HepG2 (cell line): ENCODE results near the gene E2F3. TPM values are rescaled to one million over a fixed set of nuclear protein-coding genes. Genes with fewer than 3 reads are reported as not detected.

ENCODE experiments used
- ATAC-seq: fragments of 200-7000 bp; cut with Tn5 transposase; 3 replicates; pipeline ENCODE4 v1.9.1; 2020; ENCODE audit warnings: mild to moderate bottlenecking, moderate library complexity
- BruUV-seq: library from RNA; stranded (reverse); fragments of 400-500 nt; replicated peaks from 2 replicates; lab custom pipeline; 2021; lab: Mats Ljungman, UMichigan
- CTCF ChIA-PET: fragments of 300-600 bp; formaldehyde crosslinking; extraction: SDS; loops from one replicate; lab custom pipeline; 2021; ENCODE audit warnings: low total read pairs, inconsistent platforms, low intra/inter-chr PET ratio; lab: Yijun Ruan, JAX
- POLR2A ChIA-PET: fragments of 350-600 bp; sonication (Branson Sonifier 250); formaldehyde crosslinking; loops from one replicate; lab custom pipeline; 2020; ENCODE audit warnings: antibody characterized with exemption, inconsistent platforms; lab: Yijun Ruan, JAX
- DNase-seq: peaks from one replicate; pipeline ENCODE4 v3.0.0-alpha.2; 2015; ENCODE audit warnings: low spot score
- FAIRE-seq: peaks from 3 replicates; lab custom pipeline; 2011; peaks lifted over from hg19 to GRCh38; lab: Jason Lieb, UNC
- H2AFZ ChIP-seq: one replicate; pipeline ENCODE4 v1.6.1; 2011; ENCODE audit warnings: low read length, inconsistent platforms
- H3K27ac ChIP-seq: fragments of 300-600 bp; 3 replicates; pipeline ENCODE4 v1.8.0; 2011; ENCODE audit warnings: mixed run types, mild to moderate bottlenecking, mixed read lengths, low read length, inconsistent platforms; ENCODE audit not compliant: insufficient read depth; ENCODE audit errors: extremely low read length
- H3K27me3 ChIP-seq, 2 experiments: fragments of 200-600 bp in 1 of 2; 2 replicates in 1 of 2; 3 replicates in 1 of 2; pipeline versions ENCODE4 v1.6.0 to v1.8.0; 2011; ENCODE audit warnings: low read length in 2 of 2, mild to moderate bottlenecking in 2 of 2, moderate library complexity in 2 of 2, inconsistent platforms in 1 of 2; ENCODE audit not compliant: insufficient read depth in 2 of 2, control insufficient read depth in 1 of 2
- H3K36me3 ChIP-seq, 2 experiments: fragments of 200-600 bp in 1 of 2; replicated peaks in 1 of 2; 2 replicates in 1 of 2; 3 replicates in 1 of 2; pipeline versions ENCODE4 v1.5.1 to v1.8.0; 2011; ENCODE audit warnings: low read length in 2 of 2, inconsistent platforms in 1 of 2; ENCODE audit not compliant: insufficient read depth in 2 of 2, control insufficient read depth in 1 of 2
- H3K4me1 ChIP-seq: 2 replicates; pipeline ENCODE4 v1.5.1; 2012; ENCODE audit warnings: low read length, inconsistent platforms; ENCODE audit not compliant: insufficient read depth
- H3K4me2 ChIP-seq: 2 replicates; pipeline ENCODE4 v1.6.0; 2011; ENCODE audit warnings: low read depth, low read length, inconsistent platforms
- H3K4me3 ChIP-seq, 3 experiments: fragments of 200-600 bp in 1 of 3; sonication (generic), shearing (Covaris generic) in 1 of 3; replicated peaks in 1 of 3; 2 replicates each; pipeline ENCODE4 v1.5.1; 2011 to 2016; ENCODE audit warnings: low read length in 3 of 3, inconsistent platforms in 2 of 3, low read depth in 2 of 3, mild to moderate bottlenecking in 2 of 3, control low read depth in 1 of 3, mixed read lengths in 1 of 3; ENCODE audit not compliant: insufficient read depth in 1 of 3
- H3K79me2 ChIP-seq: one replicate; pipeline ENCODE4 v1.6.1; 2011; ENCODE audit warnings: low read length, inconsistent platforms; ENCODE audit not compliant: insufficient read depth
- H3K9ac ChIP-seq: 2 replicates; pipeline ENCODE4 v1.6.0; 2011; ENCODE audit warnings: mild to moderate bottlenecking, low read depth, low read length, inconsistent platforms; ENCODE audit not compliant: insufficient read depth
- H3K9me3 ChIP-seq: 2 replicates; pipeline ENCODE4 v1.5.1; 2012; ENCODE audit warnings: mild to moderate bottlenecking, low read length
- H4K20me1 ChIP-seq: 2 replicates; pipeline ENCODE4 v1.6.0; 2011; ENCODE audit warnings: inconsistent platforms, mild to moderate bottlenecking, low read length, moderate library complexity; ENCODE audit not compliant: insufficient read depth
- ARNT2 ChIP-seq: sonication (generic); formaldehyde crosslinking; IDR thresholded peaks from 2 replicates; pipeline ENCODE4 v1.8.0; 2022; ENCODE audit warnings: mild to moderate bottlenecking, low read depth, missing genetic modification reagents, moderate library complexity
- BCL3 ChIP-seq: sonication (generic); formaldehyde crosslinking; IDR thresholded peaks from 2 replicates; pipeline ENCODE4 v1.5.1; 2020; ENCODE audit warnings: mild to moderate bottlenecking, missing genetic modification reagents, moderate library complexity
- CEBPB ChIP-seq: IDR thresholded peaks from 2 replicates; pipeline ENCODE4 v1.6.1; 2011; ENCODE audit warnings: low read depth, low read length, improper control_type of control experiment, borderline replicate concordance
- CREM ChIP-seq, 2 experiments: sonication (generic) in 1 of 2; formaldehyde crosslinking in 1 of 2; IDR thresholded peaks; 2 replicates each; pipeline versions ENCODE4 v1.4.0 to v1.6.1; 2016 to 2020; ENCODE audit warnings: antibody characterized with exemption in 1 of 2, mild to moderate bottlenecking in 1 of 2, missing genetic modification reagents in 1 of 2
- HNF4G ChIP-seq, 2 experiments: sonication (generic) in 1 of 2; formaldehyde crosslinking in 1 of 2; IDR thresholded peaks; 2 replicates each; pipeline versions ENCODE4 v1.4.0 to v1.6.1; 2011 to 2020; ENCODE audit warnings: borderline replicate concordance in 2 of 2, low read depth in 2 of 2, mild to moderate bottlenecking in 2 of 2, low read length in 1 of 2, missing genetic modification reagents in 1 of 2, moderate library complexity in 1 of 2
- HOXA3 ChIP-seq: sonication (generic); formaldehyde crosslinking; IDR thresholded peaks from 2 replicates; pipeline ENCODE4 v1.5.0; 2020; ENCODE audit warnings: missing genetic modification reagents
- MTF1 ChIP-seq: sonication (generic); formaldehyde crosslinking; IDR thresholded peaks from 2 replicates; pipeline ENCODE4 v1.5.0; 2020; ENCODE audit warnings: missing genetic modification reagents
- NR2C2 ChIP-seq: sonication (generic); formaldehyde crosslinking; IDR thresholded peaks from 2 replicates; pipeline ENCODE4 v1.4.0; 2020; ENCODE audit warnings: missing genetic modification reagents, mild to moderate bottlenecking, moderate library complexity, borderline replicate concordance
- REL ChIP-seq: sonication (generic); formaldehyde crosslinking; conservative IDR thresholded peaks from 2 replicates; pipeline ENCODE4 v1.8.0; 2022; ENCODE audit warnings: mild to moderate bottlenecking, missing genetic modification reagents, moderate library complexity
- RNF2 ChIP-seq: fragments of 450-650 bp; conservative IDR thresholded peaks from 2 replicates; pipeline ENCODE4 v1.6.1; 2016; ENCODE audit warnings: low read depth
- SIX1 ChIP-seq: sonication (generic); formaldehyde crosslinking; IDR thresholded peaks from 2 replicates; pipeline ENCODE4 v1.4.0; 2020; ENCODE audit warnings: missing genetic modification reagents, borderline replicate concordance
- SOX13 ChIP-seq, 3 experiments: fragments of 450-650 bp in 1 of 3; sonication (generic) in 1 of 3; formaldehyde crosslinking in 1 of 3; IDR thresholded peaks in 2 of 3; conservative IDR thresholded peaks in 1 of 3; 2 replicates each; pipeline versions ENCODE4 v1.5.0 to v1.6.1; 2016 to 2020; ENCODE audit warnings: antibody characterized with exemption in 1 of 3, mild to moderate bottlenecking in 1 of 3, missing compliant biosample characterization in 1 of 3, missing genetic modification reagents in 1 of 3, moderate library complexity in 1 of 3
- ZNF556 ChIP-seq: sonication (generic); formaldehyde crosslinking; IDR thresholded peaks from 2 replicates; pipeline ENCODE4 v1.4.0; 2020; ENCODE audit warnings: mild to moderate bottlenecking, missing genetic modification reagents, borderline replicate concordance
- ZNF83 ChIP-seq: sonication (generic); formaldehyde crosslinking; IDR thresholded peaks from 2 replicates; pipeline ENCODE4 v1.4.0; 2020; ENCODE audit warnings: missing genetic modification reagents, mild to moderate bottlenecking, borderline replicate concordance
- WGBS: methylation state at CpG from one replicate; pipeline ENCODE4 v1.1.6; 2017; ENCODE audit warnings: low lambda C conversion rate; 5-methylcytosine and 5-hydroxymethylcytosine counted together
- in situ Hi-C: cut with HindIII; loops from 2 replicates; pipeline ENCODE4 v1.10.0; 2017; ENCODE audit warnings: low pct_unique_long_range_greater_than_20kb; ENCODE audit not compliant: extremely low pct_ligation_motif_present
- intact Hi-C: fragments of 100-400 bp; cut with micrococcal nuclease; formaldehyde crosslinking; loops from one replicate; pipeline ENCODE4 v1.10.0; 2022; ENCODE audit not compliant: unreplicated experiment
- polyA plus RNA-seq, 8 experiments: library from polyadenylated mRNA; depleted of rRNA in 3 of 8; stranded (reverse) in 7 of 8; unstranded in 1 of 8; fragments of >200 nt; fragmentation: Illumina TruSeq in 4 of 8; extraction: Trizol in 4 of 8; gene quantifications; 2 replicates each; pipeline versions ENCODE4 v1.2.1 to v1.2.3, GENCODE V29; 2011 to 2016; ENCODE audit warnings: low read depth in 4 of 8, missing spikeins in 1 of 8, mixed read lengths in 1 of 8; ENCODE audit not compliant: insufficient read depth in 1 of 8
- total RNA-seq, 5 experiments: library from RNA; depleted of rRNA; stranded (reverse); fragments of >200 nt; fragmentation: Illumina TruSeq; extraction: Trizol; gene quantifications; 2 replicates each; pipeline ENCODE4 v1.2.3, GENCODE V29; 2016; ENCODE audit warnings: low read depth in 1 of 5
- TF ChIP-seq, protein P1 (sequence below): sonication (generic); formaldehyde crosslinking; IDR thresholded peaks from 2 replicates; pipeline ENCODE4 v1.5.0; 2020; ENCODE audit warnings: mild to moderate bottlenecking, missing genetic modification reagents
- TF ChIP-seq, protein P2 (sequence below): sonication (generic); formaldehyde crosslinking; IDR thresholded peaks from 2 replicates; pipeline ENCODE4 v1.8.0; 2023; ENCODE audit warnings: mild to moderate bottlenecking, missing genetic modification reagents
- TF ChIP-seq, protein P3 (sequence below): IDR thresholded peaks from 2 replicates; pipeline ENCODE4 v1.6.1; 2016; ENCODE audit warnings: missing biosample characterization, missing genetic modification reagents, low read depth

The E2F3 gene
- total and polyA plus RNA-seq, 2 of the 13 experiments (the other 11 are each of a cell fraction or from before 2014, with no cell fraction given) = 8.5 to 12.7 TPM

- 30% methylated on average over 6 of the region's 6 CpGs for WGBS
- Histone ChIP-seq H3K79me2 (peaks cover 82% of the 10 kb centered on the region), H3K9ac (0 out of 2 replicates have a peak overlapping the region, but pooled peaks have one; percentile 22), H3K36me3 (peaks cover 3 to 18% of the 10 kb centered on the region in 2 experiments; a peak in 4 of 5 replicates), H3K27ac (peak overlapping the region; percentile 49), H3K27me3 (no peaks in the 10 kb centered on the region), H4K20me1 (peaks cover 5% of the 10 kb centered on the region), H3K4me1 (peaks cover 40% of the 10 kb centered on the region), H3K9me3 (no peaks in the 10 kb centered on the region), H2AFZ (no peak overlapping the region), H3K4me2 (peak overlapping the region; percentile 38), H3K4me3 (no peak overlapping the region)
- intact Hi-C loops = loop anchor here (1.0 kb wide), 1 partner anchor 24 kb away; no protein-coding TSS in a partner anchor
- ChIA-PET POLR2A (no interaction called here), CTCF (no interaction called here)
- in situ Hi-C loops = no loop called here
- BruUV-seq = no TSS peak
- ATAC-seq = peak; percentile 93
- peak; percentile 48 for FAIRE-seq
- peak; percentile 32 for DNase-seq
- no peak for TF ChIP-seq REL (CRISPR knock-in tag)
- TF ChIP-seq, protein P1, sequence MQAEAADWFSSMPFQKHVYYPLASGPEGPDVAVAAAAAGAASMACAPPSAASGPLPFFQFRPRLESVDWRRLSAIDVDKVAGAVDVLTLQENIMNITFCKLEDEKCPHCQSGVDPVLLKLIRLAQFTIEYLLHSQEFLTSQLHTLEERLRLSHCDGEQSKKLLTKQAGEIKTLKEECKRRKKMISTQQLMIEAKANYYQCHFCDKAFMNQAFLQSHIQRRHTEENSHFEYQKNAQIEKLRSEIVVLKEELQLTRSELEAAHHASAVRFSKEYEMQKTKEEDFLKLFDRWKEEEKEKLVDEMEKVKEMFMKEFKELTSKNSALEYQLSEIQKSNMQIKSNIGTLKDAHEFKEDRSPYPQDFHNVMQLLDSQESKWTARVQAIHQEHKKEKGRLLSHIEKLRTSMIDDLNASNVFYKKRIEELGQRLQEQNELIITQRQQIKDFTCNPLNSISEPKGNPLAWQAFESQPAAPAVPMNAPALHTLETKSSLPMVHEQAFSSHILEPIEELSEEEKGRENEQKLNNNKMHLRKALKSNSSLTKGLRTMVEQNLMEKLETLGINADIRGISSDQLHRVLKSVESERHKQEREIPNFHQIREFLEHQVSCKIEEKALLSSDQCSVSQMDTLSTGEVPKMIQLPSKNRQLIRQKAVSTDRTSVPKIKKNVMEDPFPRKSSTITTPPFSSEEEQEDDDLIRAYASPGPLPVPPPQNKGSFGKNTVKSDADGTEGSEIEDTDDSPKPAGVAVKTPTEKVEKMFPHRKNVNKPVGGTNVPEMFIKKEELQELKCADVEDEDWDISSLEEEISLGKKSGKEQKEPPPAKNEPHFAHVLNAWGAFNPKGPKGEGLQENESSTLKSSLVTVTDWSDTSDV (CRISPR knock-in tag) = no peak
- TF ChIP-seq, protein P2, sequence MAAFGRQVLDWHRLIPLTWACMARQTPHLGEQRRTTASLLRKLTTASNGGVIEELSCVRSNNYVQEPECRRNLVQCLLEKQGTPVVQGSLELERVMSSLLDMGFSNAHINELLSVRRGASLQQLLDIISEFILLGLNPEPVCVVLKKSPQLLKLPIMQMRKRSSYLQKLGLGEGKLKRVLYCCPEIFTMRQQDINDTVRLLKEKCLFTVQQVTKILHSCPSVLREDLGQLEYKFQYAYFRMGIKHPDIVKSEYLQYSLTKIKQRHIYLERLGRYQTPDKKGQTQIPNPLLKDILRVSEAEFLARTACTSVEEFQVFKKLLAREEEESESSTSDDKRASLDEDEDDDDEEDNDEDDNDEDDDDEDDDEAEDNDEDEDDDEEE (CRISPR knock-in tag) = no peak
- no peak for TF ChIP-seq CREM (IDR thresholded peaks at IDR 0.05)
- TF ChIP-seq CREM (CRISPR knock-in tag; IDR thresholded peaks at IDR 0.05) = no peak
- TF ChIP-seq HOXA3 (CRISPR knock-in tag) = no peak
- TF ChIP-seq BCL3 (CRISPR knock-in tag) = no peak
- TF ChIP-seq SIX1 = no peak
- TF ChIP-seq ARNT2 (CRISPR knock-in tag) = no peak
- TF ChIP-seq ZNF83 = no peak
- TF ChIP-seq ZNF556 (CRISPR knock-in tag) = no peak
- TF ChIP-seq NR2C2 (CRISPR knock-in tag) = no peak
- no peak for TF ChIP-seq SOX13 (IDR thresholded peaks at IDR 0.05)
- TF ChIP-seq SOX13 (CRISPR knock-in tag; conservative IDR thresholded peaks at IDR 0.05 in 1 of 2, IDR thresholded peaks at IDR 0.05 in 1 of 2) = 0 out of 4 replicates have a peak, but pooled peaks of 1 of the 2 experiments have one; percentile 12
- TF ChIP-seq, protein P3, sequence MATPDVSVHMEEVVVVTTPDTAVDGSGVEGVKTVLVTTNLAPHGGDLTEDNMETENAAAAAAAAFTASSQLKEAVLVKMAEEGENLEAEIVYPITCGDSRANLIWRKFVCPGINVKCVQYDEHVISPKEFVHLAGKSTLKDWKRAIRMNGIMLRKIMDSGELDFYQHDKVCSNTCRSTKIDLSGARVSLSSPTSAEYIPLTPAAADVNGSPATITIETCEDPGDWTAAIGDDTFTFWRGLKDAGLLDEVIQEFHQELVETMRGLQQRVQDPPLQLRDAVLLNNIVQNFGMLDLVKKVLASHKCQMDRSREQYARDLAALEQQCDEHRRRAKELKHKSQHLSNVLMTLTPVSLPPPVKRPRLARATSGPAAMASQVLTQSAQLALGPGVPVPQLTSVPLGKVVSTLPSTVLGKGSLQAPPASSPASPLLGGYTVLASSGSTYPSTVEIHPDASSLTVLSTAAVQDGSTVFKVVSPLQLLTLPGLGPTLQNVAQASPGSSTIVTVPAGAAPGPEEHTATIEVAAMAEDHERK (CRISPR knock-in tag) = no peak
- TF ChIP-seq HNF4G (IDR thresholded peaks at IDR 0.05; ENCODE audit: borderline replicate concordance, low read depth, low read length) = peak; percentile 50
- no peak for TF ChIP-seq HNF4G (CRISPR knock-in tag; IDR thresholded peaks at IDR 0.05; ENCODE audit: borderline replicate concordance, low read depth)
- no peak for TF ChIP-seq MTF1 (CRISPR knock-in tag)
- TF ChIP-seq RNF2 = no peak
- TF ChIP-seq CEBPB = no peak
These were observed 26.2 kb downstream of the E2F3 start for GRCh38 chr6:20427856-20428255.
